Inflammatory macrophage (primary cell): Measurements from ENCODE around the gene NIPAL1.

Experiments
- DNase-seq, 2 donors: peaks; one replicate each; pipeline ENCODE4 v3.0.0-alpha.2; 2020 to 2022

NIPAL1 gene

GRCh38 chr4:48067536-48067935 lies 51.0 kb downstream of the NIPAL1 start:
- no peak for DNase-seq

DNA sequence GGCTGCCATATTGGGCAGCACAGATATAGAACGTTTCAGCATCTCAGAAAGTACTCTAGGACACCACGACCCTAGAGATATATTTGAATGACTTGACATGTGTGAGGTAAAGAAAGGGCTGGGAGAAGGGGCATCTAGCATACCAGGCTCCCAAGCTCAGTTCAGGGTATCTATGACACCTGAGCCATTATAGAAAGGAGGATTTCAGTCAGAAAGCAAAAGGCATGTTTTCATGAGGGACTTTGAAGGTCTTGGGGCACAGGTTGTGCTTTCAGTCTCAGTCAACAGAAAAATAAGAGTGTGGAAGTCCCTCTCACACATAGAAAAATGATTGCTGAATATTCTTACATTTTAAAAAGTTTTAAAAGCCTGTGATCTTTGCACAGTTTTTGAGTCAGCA lies 51.6 kb downstream of the NIPAL1 start:
- DNase-seq: no peak

DNA sequence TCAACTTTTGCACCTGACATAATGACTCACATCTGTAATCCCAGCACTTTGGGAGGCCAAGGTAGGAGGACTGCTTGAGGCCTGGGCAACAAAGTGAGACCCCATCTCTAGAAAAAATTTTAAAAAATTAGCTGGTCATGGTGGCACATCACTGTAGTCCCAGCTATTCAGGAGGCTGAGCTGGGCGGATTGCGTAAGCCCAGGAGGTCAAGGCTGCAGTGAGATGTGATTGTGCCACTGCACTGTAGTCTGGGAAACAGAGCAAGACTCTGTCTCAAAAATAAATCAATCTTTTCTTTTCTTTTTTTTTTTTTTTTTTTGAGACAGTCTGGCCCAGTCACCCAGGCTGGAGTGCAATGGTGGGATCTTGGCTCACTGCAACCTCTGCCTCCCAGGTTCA lies 52.5 kb downstream of the NIPAL1 start:
- no peak for DNase-seq

- DNase-seq: no peak
These were observed 54.6 kb downstream of the NIPAL1 start for GRCh38 chr4:48071191-48071590.

GRCh38 chr4:48073567-48074103 lies 57.1 kb downstream of the NIPAL1 start:
- DNase-seq: peak; percentile 6 to 7

DNA sequence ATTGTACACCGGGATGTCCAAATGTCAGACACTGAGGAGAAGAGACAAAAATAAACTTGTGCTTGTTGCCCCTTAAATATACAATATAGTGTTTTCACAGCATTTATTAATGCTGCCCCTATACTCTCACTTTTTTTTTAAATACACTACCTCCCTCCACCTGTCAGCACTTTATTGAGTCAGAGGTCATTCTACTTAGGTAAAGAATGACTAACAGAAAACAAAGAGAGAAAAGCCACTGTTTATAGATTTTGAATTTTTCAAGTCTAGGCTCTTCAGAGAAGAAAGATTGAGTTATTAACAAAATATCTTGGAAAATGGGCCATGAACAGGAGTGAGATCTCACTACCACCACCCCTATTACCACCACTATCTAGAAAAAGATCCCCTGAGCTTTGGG lies 58.1 kb downstream of the NIPAL1 start:
- DNase-seq: no peak

- no peak for DNase-seq
These were observed 61.9 kb downstream of the NIPAL1 start for GRCh38 chr4:48078425-48078824.

- DNase-seq: no peak
These were observed 62.5 kb downstream of the NIPAL1 start for GRCh38 chr4:48078862-48079655.

DNA sequence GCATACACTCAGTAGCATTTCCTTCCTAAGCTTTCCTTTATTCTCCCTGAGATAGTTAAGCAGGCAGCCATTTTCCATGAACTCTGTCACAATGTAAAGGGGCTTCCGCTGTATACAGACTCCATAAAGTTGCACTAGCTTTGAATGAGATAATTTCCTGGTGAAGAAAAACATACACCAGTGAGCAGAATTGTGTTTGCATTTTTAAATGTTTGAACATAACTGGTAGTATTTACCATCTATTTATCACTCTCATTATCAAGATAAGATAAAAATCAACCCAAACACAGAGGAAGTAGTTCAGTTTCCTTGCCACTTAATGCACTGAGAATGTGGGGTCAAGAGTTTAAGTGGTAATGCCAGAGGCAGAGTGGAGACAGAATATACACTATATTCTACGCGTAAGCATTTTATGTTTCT lies 63.4 kb downstream of the NIPAL1 start:
- no peak for DNase-seq

GRCh38 chr4:48081196-48081595 lies 64.6 kb downstream of the NIPAL1 start:
- DNase-seq: no peak

DNA sequence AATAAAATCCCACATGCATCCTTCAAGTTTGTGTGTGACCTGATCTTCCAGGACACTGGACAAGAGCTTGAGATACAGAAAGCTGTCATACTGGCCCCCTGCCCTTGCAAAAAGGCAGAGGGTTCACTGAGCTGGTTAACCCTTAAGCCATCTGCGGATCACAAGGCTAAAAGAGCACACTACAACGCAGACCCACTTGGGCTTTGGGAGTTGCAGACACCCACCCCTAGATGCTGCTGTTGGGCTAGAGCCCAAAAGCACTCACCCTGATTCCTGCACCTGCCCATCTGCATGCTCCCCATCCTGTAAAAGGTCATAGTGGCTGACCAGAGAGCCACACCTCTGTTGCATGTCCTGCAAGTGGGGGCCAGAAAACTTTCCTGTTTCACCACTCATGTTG lies 66.4 kb downstream of the NIPAL1 start:
- DNase-seq: no peak

- no peak for DNase-seq
These were observed 69.4 kb downstream of the NIPAL1 start for GRCh38 chr4:48085821-48086589.
